Vagina (tissue), 2 donors: ENCODE data around the gene NRXN3.
"Not testable (repeated sequence)": the region's sequence is repeated elsewhere in the genome, so short reads cannot be mapped to it uniquely, and the experiment has no call there.

Experiments used
- POLR2A ChIP-seq, 2 donors: fragments of 450-650 bp; IDR thresholded peaks; one replicate each; pipeline ENCODE4 v1.6.1; 2017; ENCODE audit warnings: antibody characterized with exemption in 2 of 2, mild to moderate bottlenecking in 2 of 2, moderate library complexity in 2 of 2
- TF ChIP-seq, protein P1 (sequence below), 3 experiments: fragments of 450-650 bp in 2 of 3; fragments of 200-600 bp in 1 of 3; sonication (generic) in 1 of 3; IDR thresholded peaks; one replicate each; pipeline ENCODE4 v1.5.1; 2017 to 2019; ENCODE audit warnings: antibody characterized with exemption in 3 of 3, mild to moderate bottlenecking in 2 of 3, moderate library complexity in 2 of 3

DNA sequence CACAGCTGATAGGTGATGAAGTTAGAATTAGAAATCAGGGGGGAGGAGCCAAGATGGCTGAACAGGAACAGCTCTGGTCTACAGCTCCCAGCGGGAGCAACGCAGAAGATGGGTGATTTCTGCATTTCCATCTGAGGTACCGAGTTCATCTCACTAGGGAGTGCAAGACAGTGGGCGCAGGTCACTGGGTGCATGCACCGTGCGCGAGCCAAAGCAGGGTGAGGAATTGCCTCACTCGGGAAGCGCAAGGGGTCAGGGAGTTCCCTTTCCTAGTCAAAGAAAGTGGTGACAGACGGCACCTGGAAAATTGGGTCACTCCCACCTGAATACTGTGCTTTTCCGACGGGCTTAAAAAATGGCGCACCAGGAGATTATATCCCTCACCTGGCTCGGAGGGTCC, 1597.5 kb downstream of the NRXN3 start:
- TF ChIP-seq, protein P1, sequence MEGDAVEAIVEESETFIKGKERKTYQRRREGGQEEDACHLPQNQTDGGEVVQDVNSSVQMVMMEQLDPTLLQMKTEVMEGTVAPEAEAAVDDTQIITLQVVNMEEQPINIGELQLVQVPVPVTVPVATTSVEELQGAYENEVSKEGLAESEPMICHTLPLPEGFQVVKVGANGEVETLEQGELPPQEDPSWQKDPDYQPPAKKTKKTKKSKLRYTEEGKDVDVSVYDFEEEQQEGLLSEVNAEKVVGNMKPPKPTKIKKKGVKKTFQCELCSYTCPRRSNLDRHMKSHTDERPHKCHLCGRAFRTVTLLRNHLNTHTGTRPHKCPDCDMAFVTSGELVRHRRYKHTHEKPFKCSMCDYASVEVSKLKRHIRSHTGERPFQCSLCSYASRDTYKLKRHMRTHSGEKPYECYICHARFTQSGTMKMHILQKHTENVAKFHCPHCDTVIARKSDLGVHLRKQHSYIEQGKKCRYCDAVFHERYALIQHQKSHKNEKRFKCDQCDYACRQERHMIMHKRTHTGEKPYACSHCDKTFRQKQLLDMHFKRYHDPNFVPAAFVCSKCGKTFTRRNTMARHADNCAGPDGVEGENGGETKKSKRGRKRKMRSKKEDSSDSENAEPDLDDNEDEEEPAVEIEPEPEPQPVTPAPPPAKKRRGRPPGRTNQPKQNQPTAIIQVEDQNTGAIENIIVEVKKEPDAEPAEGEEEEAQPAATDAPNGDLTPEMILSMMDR (IDR thresholded peaks at IDR 0.05) = not testable (repeated sequence)
- TF ChIP-seq POLR2A (IDR thresholded peaks at IDR 0.05) = not testable (repeated sequence)
